Mesothelial cell of epicardium (in vitro differentiated cells): ENCODE measurements around the gene ZC3H7B. TPM values are rescaled to one million over a fixed set of nuclear protein-coding genes. Genes with fewer than 3 reads are reported as not detected.
A peak's percentile ranks its signal among the peaks of the same experiment; 100 is the strongest.

Experiments
- DNase-seq, 2 experiments: peaks; one replicate each; pipeline ENCODE4 v3.0.0; 2021; ENCODE audit warnings: low spot score in 2 of 2; ENCODE audit not compliant: unreplicated experiment in 2 of 2
- H3K27ac Mint-ChIP-seq: 2 replicates; pipeline ENCODE4 v1.8.0; 2021; ENCODE audit warnings: mixed read lengths
- H3K27me3 Mint-ChIP-seq: 2 replicates; pipeline ENCODE4 v1.8.0; 2021; ENCODE audit warnings: low read depth, mixed read lengths
- H3K36me3 Mint-ChIP-seq: 2 replicates; pipeline ENCODE4 v1.8.0; 2021; ENCODE audit warnings: mixed read lengths
- H3K4me1 Mint-ChIP-seq: 2 replicates; pipeline ENCODE4 v1.8.0; 2021; ENCODE audit warnings: mixed read lengths
- H3K4me3 Mint-ChIP-seq: 2 replicates; pipeline ENCODE4 v1.8.0; 2021; ENCODE audit warnings: mild to moderate bottlenecking, moderate library complexity, mixed read lengths
- H3K9me3 Mint-ChIP-seq: 2 replicates; pipeline ENCODE4 v1.8.0; 2021; ENCODE audit warnings: mixed read lengths
- CTCF ChIP-seq: fragments of 200-600 bp; sonication (generic); IDR thresholded peaks from one replicate; pipeline ENCODE4 v1.5.0; 2021; ENCODE audit warnings: antibody characterized with exemption; ENCODE audit not compliant: unreplicated experiment
- total RNA-seq: library from RNA; stranded (reverse); gene quantifications from 3 replicates; pipeline ENCODE4 v1.2.1, GENCODE V29; 2021

ZC3H7B gene
- total RNA-seq, 1 donor from 2014 or later = 85.5 TPM

- no peaks in the 10 kb centered on the region for H3K9me3 Mint-ChIP-seq
- H3K4me3 Mint-ChIP-seq = no peak overlapping the region
- peaks cover 23% of the 10 kb centered on the region for H3K36me3 Mint-ChIP-seq
- peaks cover 14% of the 10 kb centered on the region for H3K4me1 Mint-ChIP-seq
- H3K27ac Mint-ChIP-seq = no peak overlapping the region
- DNase-seq = no peak
- no peaks in the 10 kb centered on the region for H3K27me3 Mint-ChIP-seq
- TF ChIP-seq CTCF = no peak
Observed at GRCh38 chr22:41356430-41357028, 55.2 kb downstream of the ZC3H7B start.

GRCh38 chr22:41357191-41357590 lies 55.9 kb downstream of the ZC3H7B start:
- DNase-seq = no peak
- Mint-ChIP-seq H3K4me1 (peaks cover 14% of the 10 kb centered on the region), H3K36me3 (peaks cover 21% of the 10 kb centered on the region), H3K27me3 (no peaks in the 10 kb centered on the region), H3K4me3 (no peak overlapping the region), H3K9me3 (no peaks in the 10 kb centered on the region), H3K27ac (no peak overlapping the region)
- no peak for TF ChIP-seq CTCF

- Mint-ChIP-seq H3K4me3 (no peak overlapping the region), H3K36me3 (peaks cover 14% of the 10 kb centered on the region), H3K27me3 (no peaks in the 10 kb centered on the region), H3K9me3 (no peaks in the 10 kb centered on the region), H3K4me1 (peaks cover 14% of the 10 kb centered on the region), H3K27ac (peak overlapping the region; percentile 85)
- DNase-seq = no peak
- no peak for TF ChIP-seq CTCF
Observed at GRCh38 chr22:41358927-41359326, 57.6 kb downstream of the ZC3H7B start.

- no peak overlapping the region for H3K4me3 Mint-ChIP-seq
- H3K36me3 Mint-ChIP-seq = peaks cover 11% of the 10 kb centered on the region
- no peaks in the 10 kb centered on the region for H3K27me3 Mint-ChIP-seq
- no peaks in the 10 kb centered on the region for H3K9me3 Mint-ChIP-seq
- DNase-seq = no peak
- TF ChIP-seq CTCF = no peak
- peak overlapping the region; percentile 85 for H3K27ac Mint-ChIP-seq
- peaks cover 14% of the 10 kb centered on the region for H3K4me1 Mint-ChIP-seq
Observed at GRCh38 chr22:41359376-41359775, 58.1 kb downstream of the ZC3H7B start.

GRCh38 chr22:41360126-41360525 lies 58.8 kb downstream of the ZC3H7B start:
- TF ChIP-seq CTCF = no peak
- Mint-ChIP-seq H3K4me1 (peaks cover 14% of the 10 kb centered on the region), H3K27me3 (no peaks in the 10 kb centered on the region), H3K27ac (peak overlapping the region; percentile 83), H3K9me3 (no peaks in the 10 kb centered on the region), H3K4me3 (no peak overlapping the region), H3K36me3 (peaks cover 6% of the 10 kb centered on the region)
- no peak for DNase-seq
